NT2/D1 (cell line): ENCODE results near the gene CAMK4.

ENCODE experiments used
- DNase-seq: peaks from one replicate; pipeline ENCODE4 v3.0.0-alpha.2; 2011; ENCODE audit warnings: low read depth, low spot score
- H3K27me3 ChIP-seq: 2 replicates; pipeline ENCODE4 v1.6.0; 2011; ENCODE audit warnings: mild to moderate bottlenecking; ENCODE audit not compliant: insufficient read length, insufficient read depth
- H3K36me3 ChIP-seq: 2 replicates; pipeline ENCODE4 v1.6.1; 2011; ENCODE audit warnings: mild to moderate bottlenecking, low read length, mixed read lengths; ENCODE audit not compliant: insufficient read depth, insufficient read length
- H3K4me1 ChIP-seq: 2 replicates; pipeline ENCODE4 v1.5.1; 2011; ENCODE audit not compliant: insufficient read depth, insufficient read length
- H3K4me3 ChIP-seq: 2 replicates; pipeline ENCODE4 v1.5.1; 2011; ENCODE audit warnings: low read depth; ENCODE audit not compliant: insufficient read length
- H3K9ac ChIP-seq: 2 replicates; pipeline ENCODE4 v1.6.0; 2011; ENCODE audit warnings: low read depth; ENCODE audit not compliant: insufficient read length
- H3K9me3 ChIP-seq: 2 replicates; pipeline ENCODE4 v1.5.1; 2011; ENCODE audit warnings: mild to moderate bottlenecking, low read length; ENCODE audit not compliant: insufficient read depth
- SUZ12 ChIP-seq: IDR thresholded peaks from 2 replicates; pipeline ENCODE4 v1.6.1; 2011; ENCODE audit not compliant: insufficient read length, insufficient read depth; ENCODE audit errors: extremely low read depth
- YY1 ChIP-seq: IDR thresholded peaks from 2 replicates; pipeline ENCODE4 v1.6.1; 2011; ENCODE audit not compliant: insufficient read length, insufficient read depth
- ZNF274 ChIP-seq: IDR thresholded peaks from 2 replicates; pipeline ENCODE4 v1.6.1; 2011; ENCODE audit warnings: mild to moderate bottlenecking, low read depth, low read length

The CAMK4 gene

DNA sequence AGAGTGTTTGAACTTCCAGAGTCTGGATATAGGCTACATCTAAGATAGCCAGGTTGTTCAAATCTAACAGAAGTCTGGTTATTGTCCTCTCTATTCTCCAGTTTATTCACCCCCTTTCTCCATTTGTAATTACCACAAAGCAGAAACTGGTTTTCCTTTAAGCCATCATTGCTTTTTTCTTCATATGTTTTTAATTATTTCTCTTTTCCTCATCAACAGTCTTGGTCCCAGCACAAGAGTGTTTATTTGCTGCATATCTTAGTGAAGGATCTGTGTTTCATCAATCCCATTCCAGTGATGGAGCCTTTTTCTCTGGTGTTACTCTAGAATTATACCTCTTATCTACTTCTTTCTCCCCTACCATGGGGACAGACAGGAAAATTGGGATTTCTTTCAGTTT, 142.2 kb downstream of the CAMK4 start:
- no peaks in the 10 kb centered on the region for H3K9me3 ChIP-seq
- no peak overlapping the region for H3K9ac ChIP-seq
- no peaks in the 10 kb centered on the region for H3K36me3 ChIP-seq
- no peaks in the 10 kb centered on the region for H3K4me1 ChIP-seq
- no peak for DNase-seq
- no peak overlapping the region for H3K4me3 ChIP-seq
- H3K27me3 ChIP-seq: no peaks in the 10 kb centered on the region
- TF ChIP-seq ZNF274 (no peak), YY1 (no peak), SUZ12 (no peak)

DNA sequence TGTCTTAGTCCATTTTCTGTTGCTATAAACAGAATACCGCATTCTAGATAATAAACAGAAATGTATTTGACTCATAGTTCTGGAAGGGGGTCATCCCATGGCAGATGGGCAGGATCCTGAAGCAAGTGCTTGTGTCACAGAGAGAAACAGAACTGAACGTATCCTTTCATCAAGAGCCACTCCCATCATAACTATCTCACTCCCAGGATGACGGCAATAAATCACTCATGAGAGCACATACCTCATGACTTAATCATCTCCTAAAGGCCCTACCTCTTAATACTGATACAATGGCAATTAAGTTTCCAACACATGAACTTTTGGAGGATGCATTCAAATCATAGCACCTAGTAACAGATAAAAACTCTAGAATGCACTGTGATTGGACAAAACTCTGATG, 142.9 kb downstream of the CAMK4 start:
- no peak overlapping the region for H3K9ac ChIP-seq
- H3K36me3 ChIP-seq: no peaks in the 10 kb centered on the region
- no peaks in the 10 kb centered on the region for H3K9me3 ChIP-seq
- no peak overlapping the region for H3K4me3 ChIP-seq
- H3K4me1 ChIP-seq: no peaks in the 10 kb centered on the region
- H3K27me3 ChIP-seq: no peaks in the 10 kb centered on the region
- no peak for TF ChIP-seq ZNF274
- no peak for TF ChIP-seq SUZ12
- no peak for TF ChIP-seq YY1
- DNase-seq: no peak

- Histone ChIP-seq H3K36me3 (no peaks in the 10 kb centered on the region), H3K9me3 (no peaks in the 10 kb centered on the region), H3K9ac (no peak overlapping the region), H3K27me3 (no peaks in the 10 kb centered on the region), H3K4me1 (no peaks in the 10 kb centered on the region), H3K4me3 (no peak overlapping the region)
- DNase-seq: no peak
- no peak for TF ChIP-seq YY1
- no peak for TF ChIP-seq ZNF274
- TF ChIP-seq SUZ12: no peak
Observed at GRCh38 chr5:111372799-111373198, 148.6 kb downstream of the CAMK4 start.

DNA sequence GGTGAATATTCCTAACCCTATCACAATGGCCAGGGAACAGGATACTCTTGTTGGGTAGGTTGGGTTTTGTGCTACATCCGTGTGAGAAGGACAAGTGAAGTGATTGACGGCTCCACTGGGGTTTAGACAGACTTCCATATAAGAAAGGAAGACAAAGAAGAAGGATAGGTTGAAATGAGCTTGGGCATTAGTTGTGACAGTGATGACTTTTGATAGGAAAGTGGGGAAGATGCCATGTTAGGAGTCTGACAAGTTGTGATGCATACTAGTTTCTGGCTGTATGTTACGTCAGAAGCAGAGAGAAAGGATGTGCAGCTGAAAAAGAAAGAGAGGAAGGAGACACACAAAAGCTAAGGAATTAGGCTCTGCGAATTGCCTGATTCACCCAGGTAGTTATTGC, 150.2 kb downstream of the CAMK4 start:
- H3K36me3 ChIP-seq: no peaks in the 10 kb centered on the region
- DNase-seq: no peak
- no peaks in the 10 kb centered on the region for H3K4me1 ChIP-seq
- no peak overlapping the region for H3K4me3 ChIP-seq
- no peaks in the 10 kb centered on the region for H3K9me3 ChIP-seq
- no peak for TF ChIP-seq YY1
- no peak for TF ChIP-seq ZNF274
- TF ChIP-seq SUZ12: no peak
- H3K27me3 ChIP-seq: no peaks in the 10 kb centered on the region
- no peak overlapping the region for H3K9ac ChIP-seq

DNA sequence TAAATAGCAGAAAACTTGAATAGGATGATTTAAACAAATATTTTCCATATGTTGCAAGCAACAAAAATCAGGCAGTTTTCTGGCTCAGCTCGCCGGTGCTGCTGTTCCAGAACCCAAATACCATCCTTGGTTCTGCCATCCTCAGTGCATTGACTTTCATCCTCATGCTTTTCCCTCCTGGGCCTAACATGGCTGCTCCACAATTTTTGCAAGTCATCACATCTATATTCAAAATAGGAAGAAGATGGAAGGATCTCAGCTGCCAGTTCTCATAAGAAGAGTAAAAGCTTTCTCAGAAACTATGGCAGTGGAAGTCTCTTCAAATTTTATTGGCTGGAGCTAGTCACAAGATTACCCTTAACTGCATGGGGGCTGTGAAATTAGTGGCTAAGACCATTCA, 151.5 kb downstream of the CAMK4 start:
- H3K9me3 ChIP-seq: no peaks in the 10 kb centered on the region
- TF ChIP-seq SUZ12 (no peak), YY1 (no peak), ZNF274 (no peak)
- H3K27me3 ChIP-seq: no peaks in the 10 kb centered on the region
- H3K4me3 ChIP-seq: no peak overlapping the region
- H3K36me3 ChIP-seq: no peaks in the 10 kb centered on the region
- DNase-seq: no peak
- H3K9ac ChIP-seq: no peak overlapping the region
- H3K4me1 ChIP-seq: no peaks in the 10 kb centered on the region

GRCh38 chr5:111377306-111377705, 153.1 kb downstream of the CAMK4 start:
- no peak for DNase-seq
- H3K27me3 ChIP-seq: no peaks in the 10 kb centered on the region
- H3K4me1 ChIP-seq: no peaks in the 10 kb centered on the region
- H3K9me3 ChIP-seq: no peaks in the 10 kb centered on the region
- TF ChIP-seq ZNF274: no peak
- no peak for TF ChIP-seq SUZ12
- no peak for TF ChIP-seq YY1
- H3K4me3 ChIP-seq: no peak overlapping the region
- no peaks in the 10 kb centered on the region for H3K36me3 ChIP-seq
- no peak overlapping the region for H3K9ac ChIP-seq

DNA sequence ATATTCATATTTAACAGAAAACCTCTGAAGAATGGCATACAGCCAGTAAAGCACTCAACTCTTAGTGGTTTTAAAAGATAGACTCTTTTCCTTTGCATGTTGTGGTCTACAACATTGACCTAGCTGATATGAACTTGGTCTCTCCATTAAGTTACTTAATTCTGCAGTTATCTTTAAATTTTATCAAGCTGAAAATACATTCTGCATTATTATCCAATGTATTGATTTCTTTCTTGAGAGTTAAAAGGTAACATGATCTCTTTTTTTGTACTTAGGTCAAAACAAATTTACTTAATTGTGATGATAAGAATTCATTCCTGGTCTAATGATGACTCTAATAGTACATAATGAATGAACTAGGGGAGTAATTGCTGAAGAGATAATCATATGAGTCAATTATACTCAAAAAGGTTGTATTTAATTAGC, 155.2 kb downstream of the CAMK4 start:
- H3K4me3 ChIP-seq: no peak overlapping the region
- no peaks in the 10 kb centered on the region for H3K36me3 ChIP-seq
- H3K4me1 ChIP-seq: no peaks in the 10 kb centered on the region
- no peak for DNase-seq
- no peak for TF ChIP-seq ZNF274
- no peak for TF ChIP-seq SUZ12
- no peak for TF ChIP-seq YY1
- H3K9ac ChIP-seq: no peak overlapping the region
- no peaks in the 10 kb centered on the region for H3K27me3 ChIP-seq
- H3K9me3 ChIP-seq: no peaks in the 10 kb centered on the region

- no peak overlapping the region for H3K9ac ChIP-seq
- DNase-seq: no peak
- H3K4me3 ChIP-seq: no peak overlapping the region
- TF ChIP-seq SUZ12 (no peak), YY1 (no peak), ZNF274 (no peak)
- no peaks in the 10 kb centered on the region for H3K9me3 ChIP-seq
- H3K36me3 ChIP-seq: no peaks in the 10 kb centered on the region
- no peaks in the 10 kb centered on the region for H3K27me3 ChIP-seq
- H3K4me1 ChIP-seq: no peaks in the 10 kb centered on the region
Observed at GRCh38 chr5:111383288-111383970, 159.2 kb downstream of the CAMK4 start.
